ENCODE results near the gene VPS13D. TPM values are rescaled to one million over a fixed set of nuclear protein-coding genes. Genes with fewer than 3 reads are reported as not detected.
"Not testable (repeated sequence)": the region's sequence is repeated elsewhere in the genome, so short reads cannot be mapped to it uniquely, and the experiment has no call there.

The VPS13D gene
- total RNA-seq, 2 experiments from 2014 or later, result 24.7 to 25.9 TPM

DNA sequence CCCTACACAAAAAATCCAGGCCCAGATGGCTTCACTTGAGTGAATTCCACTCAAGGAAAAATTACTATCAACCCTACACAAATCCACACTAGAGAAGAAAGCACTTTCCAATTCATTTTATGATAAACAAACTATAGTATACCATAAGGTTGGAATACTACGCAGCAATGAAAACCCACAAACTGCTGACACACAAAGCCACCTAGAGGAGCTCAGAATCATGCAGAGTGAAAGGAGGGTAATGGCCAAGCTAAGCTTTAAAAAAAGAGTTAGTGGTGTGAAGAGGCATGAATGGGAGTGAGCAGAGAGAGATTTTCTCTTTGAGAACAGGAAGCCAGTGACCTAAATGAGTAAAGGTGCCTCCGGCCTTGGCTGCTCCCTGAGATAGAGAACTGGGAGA, 294.4 kb downstream of the VPS13D start:
- POLR2A ChIA-PET, result no interaction called here
- CTCF ChIA-PET, result interaction anchor here (0.6 kb wide), 1 partner anchor 1638 kb away, joined by 3 read pairs; no protein-coding TSS in a partner anchor

DNA sequence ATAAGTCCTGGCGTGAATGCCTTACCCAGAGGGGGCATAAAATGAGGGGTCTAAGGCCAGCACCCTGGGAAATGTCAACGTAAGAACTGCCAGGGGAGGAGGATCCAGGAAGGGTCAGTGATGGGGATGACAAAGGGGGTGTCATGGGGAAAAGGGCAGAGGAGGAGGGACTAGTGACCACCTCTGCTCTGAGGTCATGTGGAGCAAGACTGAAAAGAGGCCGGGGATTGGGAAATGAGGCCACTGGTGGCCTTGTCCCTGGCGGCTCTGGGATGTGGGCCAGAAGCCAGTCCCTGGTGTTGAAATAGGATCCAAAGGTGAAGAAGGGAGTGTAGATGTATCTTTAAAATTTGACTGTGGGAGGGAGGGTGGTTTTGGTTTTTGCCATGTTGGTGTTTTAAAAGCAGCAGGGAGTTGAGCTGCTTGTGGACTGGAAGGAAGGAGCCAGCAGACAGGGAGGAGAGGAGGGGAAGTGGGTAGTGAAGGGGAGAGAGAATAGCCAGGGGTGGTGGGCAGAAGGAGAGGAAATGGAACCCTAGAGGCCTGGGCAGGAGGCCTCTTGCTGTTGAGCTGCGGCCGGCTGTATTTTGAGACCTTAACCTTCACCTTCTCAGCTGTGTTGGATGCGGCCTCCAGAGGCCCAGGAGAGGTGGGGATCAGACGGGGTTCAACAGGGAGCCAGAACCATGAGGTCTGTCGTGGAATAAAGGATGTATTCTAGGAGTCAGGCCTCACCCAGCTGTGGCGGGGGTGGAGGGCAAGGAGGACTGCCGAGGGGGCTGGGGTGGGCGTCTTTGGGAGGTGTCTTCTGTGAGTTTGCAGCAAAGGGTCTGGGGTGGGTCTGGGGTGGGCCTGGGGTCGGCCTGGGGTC, 295.7 kb downstream of the VPS13D start:
- ChIA-PET POLR2A (interaction anchor here (0.6 kb wide), 1 partner anchor 121 kb away, joined by 6 read pairs; no protein-coding TSS in a partner anchor), CTCF (no interaction called here)

DNA sequence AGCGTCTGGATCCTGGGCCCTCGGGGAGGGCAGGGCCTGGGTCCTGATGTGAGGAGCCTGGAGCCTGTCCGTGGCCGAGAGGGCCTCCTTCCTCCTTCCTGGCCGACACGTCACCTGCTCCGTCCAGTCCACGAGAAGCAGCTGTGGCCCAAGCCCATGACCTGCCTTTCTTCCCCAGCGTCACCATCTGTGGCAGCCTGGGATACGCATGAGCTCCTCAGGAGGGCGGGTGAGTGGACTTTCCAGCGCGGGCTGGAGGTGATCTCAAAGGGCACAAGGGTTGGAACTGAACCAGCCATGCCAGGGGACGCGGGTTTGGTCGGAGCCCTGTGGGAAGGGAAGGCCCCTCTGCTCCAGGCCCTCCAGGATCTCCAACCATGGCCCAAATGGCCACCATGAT, 297.7 kb downstream of the VPS13D start:
- ChIA-PET POLR2A (no interaction called here), CTCF (no interaction called here)

DNA sequence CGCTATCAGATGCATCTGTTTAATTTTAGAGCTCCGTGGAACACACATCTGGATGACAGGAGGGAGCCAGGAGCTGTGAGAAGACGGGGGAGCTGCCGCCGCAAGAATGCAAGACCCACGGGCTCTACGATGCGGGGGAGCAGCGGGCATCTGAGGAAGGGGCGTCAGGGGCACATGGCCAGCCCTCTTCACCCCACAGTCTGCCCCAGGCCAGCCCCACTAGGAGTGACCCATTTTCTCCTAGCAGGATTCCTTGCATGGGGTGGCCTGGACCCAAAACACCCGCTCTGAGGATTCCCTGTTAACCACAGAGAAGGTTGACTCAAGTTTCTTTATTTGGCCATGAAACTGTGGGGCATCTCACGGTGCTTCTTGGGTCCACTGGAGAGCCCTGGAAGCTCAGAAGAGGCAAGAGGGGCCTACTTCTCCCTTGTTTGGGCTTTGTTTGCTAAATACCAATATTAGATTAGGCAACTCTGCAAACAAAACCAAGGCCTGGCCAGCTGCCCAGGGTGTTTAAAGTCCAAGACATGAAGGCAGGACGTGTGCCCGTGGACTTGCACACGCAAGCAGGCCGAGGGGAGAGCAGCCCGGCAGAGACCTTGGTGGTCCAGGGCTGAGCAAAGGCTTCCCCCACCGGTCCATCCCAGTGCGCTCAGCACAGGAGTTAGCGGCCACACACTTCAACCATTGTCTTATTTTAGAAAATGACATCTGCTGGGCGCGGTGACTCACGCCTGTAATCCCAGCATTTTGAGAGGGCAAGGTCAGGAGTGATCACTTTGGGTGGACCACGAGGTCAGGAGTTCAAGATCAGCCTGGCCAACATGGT, 298.4 kb downstream of the VPS13D start:
- ChIA-PET CTCF (interaction anchor here (0.5 kb wide), 1 partner anchor 156 kb away, joined by 3 read pairs; no protein-coding TSS in a partner anchor), POLR2A (no interaction called here)

DNA sequence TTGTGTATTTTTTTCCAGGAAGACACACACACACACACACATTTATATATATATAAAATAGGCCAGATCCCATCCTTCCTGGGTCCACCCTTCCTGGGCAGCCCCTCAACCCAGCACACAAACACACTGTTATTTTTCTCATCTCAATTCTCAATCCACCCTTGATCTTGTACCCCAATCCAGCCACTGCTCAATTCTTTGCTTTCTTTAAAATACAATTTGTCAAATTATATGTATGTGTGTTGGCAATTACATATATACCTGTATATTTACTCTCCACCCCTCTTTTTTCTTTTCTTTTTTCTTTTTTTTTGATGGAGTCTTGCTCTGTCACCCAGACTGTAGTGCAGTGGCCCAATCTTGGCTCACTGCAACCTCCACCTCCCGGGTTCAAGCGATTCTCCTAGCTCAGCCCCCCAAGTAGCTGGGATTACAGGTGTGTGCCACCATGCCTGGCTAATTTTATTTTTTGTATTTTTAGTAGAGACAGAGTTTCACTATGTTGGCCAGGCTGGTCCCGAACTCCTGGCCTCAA, 299.9 kb downstream of the VPS13D start:
- ChIA-PET CTCF (interaction anchor here (0.7 kb wide), 1 partner anchor 129 kb away, joined by 3 read pairs; no protein-coding TSS in a partner anchor), POLR2A (no interaction called here)

DNA sequence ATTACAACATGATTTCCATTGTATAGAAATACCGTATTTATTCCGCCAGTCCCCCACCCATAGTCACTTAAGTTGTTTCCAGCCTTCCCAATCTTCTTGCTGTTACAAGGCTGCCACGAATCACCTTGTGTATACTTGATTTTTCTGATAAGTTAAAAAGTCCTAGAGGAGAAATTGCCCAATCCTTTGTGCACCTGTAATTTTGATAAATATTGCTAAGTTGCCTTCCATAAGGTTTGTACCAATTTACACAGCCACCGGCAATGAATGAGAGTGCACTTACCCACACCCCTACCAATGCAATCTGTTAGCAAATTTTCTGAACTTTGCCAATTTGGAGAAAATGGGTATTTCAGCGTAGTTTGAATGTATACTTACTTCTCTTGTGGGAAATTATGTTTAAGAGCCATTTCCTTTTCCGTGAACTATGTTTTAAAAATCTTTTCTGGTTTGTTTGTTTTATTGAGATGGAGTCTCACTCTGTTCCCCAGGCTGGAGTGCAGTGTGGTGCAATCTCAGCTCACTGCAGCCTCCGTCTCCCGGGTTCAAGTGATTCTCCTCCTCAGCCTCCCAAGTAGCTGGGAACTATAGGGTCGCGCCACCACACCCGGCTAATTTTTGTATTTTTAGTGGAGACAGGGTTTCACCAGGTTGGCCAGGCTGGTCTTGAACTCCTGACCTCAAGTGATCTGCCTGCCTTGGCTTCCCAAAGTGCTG, 300.8 kb downstream of the VPS13D start:
- ChIA-PET CTCF (no interaction called here), POLR2A (interaction anchor here (0.5 kb wide), 1 partner anchor 718 kb away, joined by 5 read pairs; no protein-coding TSS in a partner anchor)

DNA sequence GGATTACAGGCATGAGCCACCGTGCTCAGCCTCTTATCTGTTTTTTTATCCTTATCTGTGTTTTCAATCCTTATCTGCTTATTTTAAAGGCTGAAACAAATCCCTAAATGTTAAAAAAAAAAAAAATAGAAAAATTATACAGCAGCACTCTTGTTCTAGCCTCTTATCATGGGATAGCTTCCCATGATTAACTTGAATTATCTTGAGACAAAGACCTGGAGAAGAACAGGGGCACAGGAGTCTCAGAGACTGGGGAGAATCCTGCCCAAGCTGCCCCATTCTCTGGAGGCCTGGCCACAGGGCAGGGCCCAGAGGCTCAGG, 301.3 kb downstream of the VPS13D start:
- POLR2A ChIA-PET, result interaction anchor here (0.5 kb wide), 1 partner anchor 718 kb away, joined by 5 read pairs; no protein-coding TSS in a partner anchor
- CTCF ChIA-PET, result no interaction called here

DNA sequence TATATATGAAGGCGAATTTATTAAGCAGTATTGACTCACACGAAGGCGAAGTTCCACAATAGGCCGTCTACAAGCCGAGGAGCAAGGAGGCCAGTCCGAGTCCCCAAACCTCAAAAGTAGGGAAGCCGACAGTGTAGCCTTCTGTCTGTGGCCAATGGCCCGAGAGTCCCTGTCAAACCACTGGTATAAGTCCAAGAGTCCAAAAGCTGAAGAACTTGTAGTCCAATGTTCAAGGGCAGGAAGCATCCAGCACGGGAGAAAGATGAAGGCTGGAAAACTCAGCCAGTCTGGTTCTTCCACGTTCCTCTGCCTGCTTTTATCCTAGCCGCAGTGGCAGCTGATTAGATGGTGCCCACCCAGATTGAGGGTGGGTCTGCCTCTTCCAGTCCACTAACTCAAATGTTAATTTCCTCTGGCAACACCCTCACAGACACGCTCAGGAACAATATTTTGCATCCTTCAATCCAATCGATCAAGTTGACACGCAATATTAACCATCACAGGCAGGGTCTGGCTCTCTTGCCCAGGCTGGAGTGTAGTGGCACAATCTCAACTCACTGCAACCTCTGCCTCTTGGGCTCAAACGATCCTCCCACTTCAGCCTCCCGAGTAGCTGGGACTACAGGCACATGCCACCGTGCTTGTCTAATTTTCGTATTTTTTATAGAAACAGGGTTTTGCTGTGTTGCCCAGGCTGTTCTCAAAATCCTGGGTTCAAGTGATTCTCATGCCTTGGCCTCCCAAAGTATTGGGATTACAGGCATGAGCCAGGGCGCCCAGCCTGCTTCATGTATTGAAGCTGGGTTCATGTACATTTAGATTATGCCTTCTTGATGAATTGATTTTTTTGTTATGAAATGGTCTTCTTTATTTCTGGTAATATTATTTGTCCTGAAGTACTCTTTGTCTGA, 302.8 kb downstream of the VPS13D start:
- POLR2A ChIA-PET, result no interaction called here
- CTCF ChIA-PET, result no interaction called here

DNA sequence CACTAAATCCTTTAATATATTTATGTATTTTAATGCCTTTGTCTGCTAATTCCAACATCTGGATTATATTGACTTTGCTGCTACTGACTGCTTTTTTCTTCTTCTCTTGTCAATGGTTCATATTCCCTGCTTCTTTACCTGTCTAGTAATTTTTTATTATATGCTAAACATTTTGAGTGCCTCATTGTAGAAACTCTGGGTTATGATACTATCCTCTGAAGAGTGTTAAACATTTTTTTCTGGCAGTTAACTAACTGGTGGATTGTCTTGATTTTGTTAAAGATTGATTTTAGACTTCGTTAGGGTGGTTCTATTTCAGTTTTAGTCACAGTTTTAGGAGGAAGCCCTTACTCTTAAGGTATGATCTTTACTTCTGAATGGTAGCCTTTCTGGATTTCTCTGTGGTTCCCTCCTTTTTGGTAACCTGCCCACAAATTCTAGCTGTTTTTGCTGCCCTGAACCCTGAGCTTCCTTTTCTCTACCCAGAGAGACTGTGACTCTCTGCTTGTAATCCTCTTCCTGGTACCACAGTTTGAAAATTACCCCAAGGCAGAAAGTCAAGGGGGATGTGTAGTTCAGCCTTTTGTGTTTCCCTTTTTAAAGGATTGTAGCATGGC, 306.3 kb downstream of the VPS13D start:
- ChIA-PET POLR2A (no interaction called here), CTCF (no interaction called here)

DNA sequence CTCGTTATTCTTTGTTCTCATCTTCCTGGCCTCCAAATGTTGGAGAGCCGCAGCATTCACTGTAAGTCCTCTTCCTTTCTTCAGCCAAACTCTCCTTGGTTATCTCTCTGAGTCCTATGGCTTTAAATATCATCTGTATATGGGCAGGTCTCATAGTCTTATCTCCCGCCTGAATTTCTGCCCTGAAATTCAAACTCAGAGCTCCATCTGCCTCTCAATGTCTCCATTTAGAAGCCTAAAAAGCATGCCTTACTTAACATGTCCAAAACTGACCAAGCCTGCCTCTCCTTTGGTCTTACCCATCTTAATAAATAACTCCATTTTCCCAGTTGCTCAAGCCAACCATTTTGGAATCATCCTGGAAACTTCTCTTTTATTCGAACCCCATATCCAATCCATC, 307.5 kb downstream of the VPS13D start:
- POLR2A ChIA-PET, result no interaction called here
- CTCF ChIA-PET, result no interaction called here

DNA sequence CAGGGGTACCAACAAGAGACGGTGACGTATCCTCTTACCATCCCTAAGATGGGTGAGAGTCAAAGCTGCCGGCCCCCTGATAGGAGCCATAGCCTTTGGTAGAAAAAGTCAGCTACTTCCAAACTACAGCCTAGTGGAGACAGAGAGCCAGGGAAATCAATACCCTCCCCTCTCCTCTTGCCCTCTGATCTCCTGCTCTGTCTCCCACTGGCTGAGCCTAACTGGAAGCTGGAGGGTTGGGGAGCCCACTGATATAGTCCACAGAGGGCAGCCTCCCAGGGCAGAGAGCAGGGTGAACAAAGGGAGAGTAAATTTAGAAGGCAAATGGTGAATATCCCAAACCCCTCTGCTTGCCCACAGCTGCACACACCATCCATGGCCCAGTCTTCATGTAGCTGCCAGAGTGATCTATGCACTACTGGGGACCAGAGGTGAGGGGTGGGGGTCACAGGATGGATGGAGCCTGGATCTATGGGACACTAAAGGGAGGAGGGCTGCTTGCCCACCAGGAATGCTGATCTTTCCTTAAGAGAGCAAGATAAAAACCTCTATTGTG, 308.2 kb downstream of the VPS13D start:
- ChIA-PET POLR2A (no interaction called here), CTCF (no interaction called here)

DNA sequence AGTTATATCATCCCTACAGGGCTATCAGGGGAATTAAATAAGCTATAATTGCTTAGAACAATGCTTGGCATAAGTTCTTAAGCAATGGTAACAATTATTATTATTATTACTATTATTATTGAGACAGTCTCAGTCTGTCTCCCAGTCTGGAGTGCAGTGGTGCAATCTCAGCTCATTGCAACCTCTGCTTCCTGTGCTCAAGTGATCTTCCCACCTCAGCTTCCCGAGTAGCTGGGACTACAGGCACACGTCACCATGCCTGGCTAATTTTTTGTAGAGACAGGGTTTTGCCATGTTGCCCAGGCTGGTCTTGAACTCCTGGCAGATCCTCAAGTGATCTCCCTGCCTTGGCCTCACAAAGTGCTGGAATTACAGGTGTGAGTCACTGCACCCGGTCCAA, 308.7 kb downstream of the VPS13D start:
- CTCF ChIA-PET, result interaction anchor here (0.6 kb wide), 1 partner anchor 50 kb away, joined by 5 read pairs; no protein-coding TSS in a partner anchor
- POLR2A ChIA-PET, result not testable (repeated sequence)

DNA sequence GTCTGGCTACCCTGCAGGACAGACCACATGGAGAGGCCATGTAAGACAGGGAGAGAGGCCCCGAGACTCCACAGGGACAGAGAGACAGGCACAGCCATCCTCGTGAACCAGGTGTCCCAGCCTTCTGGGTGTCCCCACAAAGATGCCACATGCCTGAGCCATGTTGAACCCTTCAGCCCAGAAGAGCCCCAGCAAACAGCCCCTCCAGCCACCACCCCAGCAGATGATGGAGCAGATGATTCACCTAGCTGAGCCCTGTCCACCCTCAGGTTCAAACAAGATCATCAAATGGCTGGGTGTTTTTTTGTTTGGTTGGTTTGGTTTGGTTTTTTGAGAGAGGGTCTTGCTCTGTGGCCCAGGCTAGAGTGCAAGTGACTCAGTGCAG, 309.5 kb downstream of the VPS13D start:
- ChIA-PET CTCF (no interaction called here), POLR2A (interaction anchor here (0.6 kb wide), 1 partner anchor 385 kb away, joined by 6 read pairs; no protein-coding TSS in a partner anchor)

DNA sequence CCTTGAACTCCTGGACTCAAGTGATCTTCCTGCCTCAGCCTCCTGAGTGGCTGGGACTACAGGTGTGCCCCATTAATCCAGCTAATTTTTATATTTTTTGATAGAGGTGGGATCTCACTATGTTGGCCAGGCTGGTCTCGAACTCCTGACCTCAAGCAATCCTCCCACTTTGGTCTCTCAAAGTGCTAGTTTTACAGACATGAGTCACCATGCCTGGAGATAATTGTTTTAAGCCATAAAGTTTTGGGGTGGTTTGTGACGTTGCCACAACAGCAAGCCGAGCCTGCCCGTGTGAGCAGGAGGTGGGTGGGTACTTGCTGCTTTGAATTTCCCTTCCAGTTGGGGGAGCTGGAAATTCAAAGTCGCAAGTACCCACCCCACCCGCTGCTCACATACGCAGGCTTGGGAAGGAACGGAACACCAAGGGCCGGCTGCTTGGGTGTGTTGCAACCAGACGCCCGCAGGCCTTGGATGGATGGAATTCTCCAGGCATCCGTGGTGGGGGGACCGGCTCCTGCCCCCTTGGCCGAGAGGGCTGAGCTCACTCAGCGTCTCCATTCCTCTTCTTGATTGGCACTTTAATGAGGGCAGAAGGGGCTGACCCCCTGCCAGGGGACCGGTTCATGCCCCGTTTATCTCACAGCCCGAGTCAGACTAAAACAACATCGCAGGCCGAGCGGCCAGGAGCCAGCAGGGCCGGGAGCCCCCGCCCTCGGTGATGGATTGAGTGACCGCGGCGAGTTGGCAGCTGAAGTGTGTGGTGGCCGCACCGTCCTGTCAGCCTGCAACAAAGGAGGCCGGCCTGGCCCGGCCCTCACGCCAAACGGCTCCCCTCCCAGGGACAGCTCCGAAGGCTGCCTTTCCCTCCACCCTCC, 310.1 kb downstream of the VPS13D start:
- CTCF ChIA-PET, result no interaction called here
- POLR2A ChIA-PET, result interaction anchor here (0.6 kb wide), 1 partner anchor 386 kb away, joined by 6 read pairs; no protein-coding TSS in a partner anchor

DNA sequence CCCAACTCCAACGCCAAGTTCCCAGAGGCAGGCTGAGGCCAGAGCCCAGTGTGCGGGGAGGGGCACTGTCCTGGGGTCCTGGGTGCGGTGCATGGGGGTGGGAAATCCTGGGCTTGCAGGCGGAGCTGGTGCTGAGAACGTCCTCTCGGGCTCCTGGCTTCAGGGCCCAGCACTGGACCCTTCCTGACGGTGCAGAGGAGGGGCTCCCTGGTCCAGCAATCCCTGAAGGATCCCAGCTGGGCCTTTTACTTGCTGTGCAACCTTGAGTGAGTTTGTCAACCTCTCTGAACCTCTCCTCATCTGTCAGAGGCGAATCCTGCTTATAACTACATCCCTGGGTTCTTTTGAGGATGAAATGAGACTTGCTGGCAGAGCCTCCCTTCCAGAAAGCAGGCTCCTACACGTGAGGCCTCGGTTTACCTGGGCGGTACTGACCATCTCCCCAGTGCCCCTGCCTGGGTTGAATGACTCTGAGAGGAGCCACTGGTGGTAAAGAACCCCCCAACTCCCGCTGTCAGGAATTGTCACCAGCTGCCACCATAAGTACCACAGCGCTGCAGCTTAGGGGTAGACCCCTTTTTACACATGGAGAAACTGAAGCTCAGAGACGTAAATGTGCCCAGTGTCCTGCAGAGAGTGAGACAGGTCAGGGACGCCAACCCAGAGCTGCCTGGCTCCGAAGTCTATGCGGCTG, 310.9 kb downstream of the VPS13D start:
- POLR2A ChIA-PET, result interaction anchor here (0.6 kb wide), 1 partner anchor 91 kb away, joined by 4 read pairs; no protein-coding TSS in a partner anchor
- CTCF ChIA-PET, result no interaction called here
